NT2/D1 (cell line): ENCODE measurements around the gene SPRR2G.
"Not testable (repeated sequence)": the region's sequence is repeated elsewhere in the genome, so short reads cannot be mapped to it uniquely, and the experiment has no call there.

Source experiments
- SUZ12 ChIP-seq: IDR thresholded peaks from 2 replicates; pipeline ENCODE4 v1.6.1; 2011; ENCODE audit not compliant: insufficient read length, insufficient read depth; ENCODE audit errors: extremely low read depth
- YY1 ChIP-seq: IDR thresholded peaks from 2 replicates; pipeline ENCODE4 v1.6.1; 2011; ENCODE audit not compliant: insufficient read length, insufficient read depth
- ZNF274 ChIP-seq: IDR thresholded peaks from 2 replicates; pipeline ENCODE4 v1.6.1; 2011; ENCODE audit warnings: mild to moderate bottlenecking, low read depth, low read length

GRCh38 chr1:153112454-153112853 lies 38.2 kb downstream of the SPRR2G start:
- TF ChIP-seq ZNF274, SUZ12, YY1: not testable (repeated sequence)
